Measurements from ENCODE around the gene DRG2.

DNA sequence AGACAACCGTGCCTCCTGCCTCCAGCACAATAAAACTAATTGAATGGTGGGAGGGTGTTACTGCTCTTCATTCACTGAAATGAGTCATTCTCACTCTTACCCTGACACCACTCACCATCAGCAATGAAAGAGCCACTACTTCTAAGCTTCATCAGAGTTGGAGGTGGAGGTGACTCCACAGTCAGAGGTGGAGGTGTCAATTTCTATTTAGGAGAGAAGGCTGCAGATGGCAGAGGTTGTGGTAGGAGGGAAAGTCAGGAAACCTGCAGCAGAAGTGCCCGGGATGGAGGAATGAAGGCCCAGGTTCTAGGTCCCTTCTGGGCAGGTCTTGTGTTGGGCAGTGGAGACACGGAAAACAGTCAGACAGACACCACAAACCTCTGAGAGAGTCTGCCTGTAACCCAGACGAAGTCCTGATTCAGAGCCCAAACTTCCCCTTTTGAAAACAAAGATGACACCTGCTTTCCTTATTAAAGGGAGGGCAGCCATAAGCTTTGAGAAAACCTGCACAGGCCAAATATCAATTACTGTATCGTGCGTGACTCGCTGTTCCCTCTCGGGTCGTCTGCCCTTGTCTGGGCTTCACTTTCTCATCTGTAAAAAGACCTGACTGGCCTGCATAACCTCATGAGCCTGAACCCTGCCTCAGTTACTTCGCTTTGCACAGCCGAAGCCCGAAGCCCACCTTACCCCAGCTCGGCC is 49.4 kb upstream of the DRG2 start:
- TF ChIP-seq POLR2A (IDR thresholded peaks at IDR 0.05; ENCODE audit: low read length) (no peak), GATA1 (IDR thresholded peaks at IDR 0.05; ENCODE audit: low read depth, low read length) (no peak)

Measured in erythroblast (primary cell).